GM12878 (cell line): ENCODE results near the gene BLOC1S5. TPM values are rescaled to one million over a fixed set of nuclear protein-coding genes. Genes with fewer than 3 reads are reported as not detected.

Source experiments
- CBFB ChIP-seq: IDR thresholded peaks from 2 replicates; pipeline ENCODE4 v1.6.1; 2016; ENCODE audit warnings: antibody characterized with exemption, low read depth
- ESRRA ChIP-seq: IDR thresholded peaks from 2 replicates; pipeline ENCODE4 v1.6.1; 2012; ENCODE audit warnings: mild to moderate bottlenecking, low read length, improper control_type of control experiment
- GATAD2B ChIP-seq: fragments of 450-650 bp; conservative IDR thresholded peaks from 2 replicates; pipeline ENCODE4 v1.6.1; 2017; ENCODE audit warnings: low read depth, mild to moderate bottlenecking, moderate library complexity
- HDAC6 ChIP-seq: fragments of 200-600 bp; sonication (generic); IDR thresholded peaks from one replicate; pipeline ENCODE4 v1.8.0; 2017; ENCODE audit warnings: antibody characterized with exemption; ENCODE audit not compliant: unreplicated experiment
- MEF2B ChIP-seq: fragments of 450-650 bp; IDR thresholded peaks from 2 replicates; pipeline ENCODE4 v1.6.1; 2018; ENCODE audit warnings: mild to moderate bottlenecking, moderate library complexity; ENCODE audit not compliant: partially characterized antibody, poor library complexity, severe bottlenecking
- MTA3 ChIP-seq: IDR thresholded peaks from 2 replicates; pipeline ENCODE4 v1.6.1; 2012; ENCODE audit warnings: low read length, inconsistent platforms, borderline replicate concordance
- NR2C2 ChIP-seq: IDR thresholded peaks from 2 replicates; pipeline ENCODE4 v1.6.1; 2011; ENCODE audit warnings: borderline replicate concordance, low read depth; ENCODE audit not compliant: control insufficient read depth, insufficient read length
- PAX8 ChIP-seq: fragments of 450-650 bp; IDR thresholded peaks from 2 replicates; pipeline ENCODE4 v1.6.1; 2017; ENCODE audit warnings: mild to moderate bottlenecking, moderate library complexity
- RBBP5 ChIP-seq: fragments of 200-600 bp; sonication (generic); conservative IDR thresholded peaks from 2 replicates; pipeline ENCODE4 v1.6.1; 2016
- SMAD1 ChIP-seq: fragments of 450-650 bp; IDR thresholded peaks from 2 replicates; pipeline ENCODE4 v1.6.1; 2018; ENCODE audit warnings: mild to moderate bottlenecking, low read depth; ENCODE audit not compliant: partially characterized antibody
- SREBF2 ChIP-seq: IDR thresholded peaks from 2 replicates; pipeline ENCODE4 v1.6.1; 2012; ENCODE audit warnings: mild to moderate bottlenecking, low read length
- SRF ChIP-seq, 2 experiments: IDR thresholded peaks; 2 replicates each; pipeline ENCODE4 v1.6.1; 2011; ENCODE audit warnings: low read depth in 2 of 2, low read length in 2 of 2, mild to moderate bottlenecking in 1 of 2, moderate library complexity in 1 of 2
- STAT3 ChIP-seq: IDR thresholded peaks from 2 replicates; pipeline ENCODE4 v1.6.1; 2011; ENCODE audit warnings: low read depth, low read length, improper control_type of control experiment
- TARDBP ChIP-seq: IDR thresholded peaks from 2 replicates; pipeline ENCODE4 v1.6.1; 2016; ENCODE audit warnings: borderline replicate concordance
- TCF3 ChIP-seq: IDR thresholded peaks from 2 replicates; pipeline ENCODE4 v1.6.1; 2012; ENCODE audit warnings: low read depth, mild to moderate bottlenecking, low read length, borderline replicate concordance; ENCODE audit not compliant: insufficient read depth
- ZBED1 ChIP-seq: IDR thresholded peaks from 2 replicates; pipeline ENCODE4 v1.6.1; 2016; ENCODE audit warnings: borderline replicate concordance
- ZNF274 ChIP-seq: IDR thresholded peaks from one replicate; pipeline ENCODE4 v1.8.0; 2011; ENCODE audit not compliant: insufficient read length, insufficient read depth
- polyA plus RNA-seq, 11 experiments: library from polyadenylated mRNA; depleted of rRNA in 4 of 11; unstranded in 6 of 11; stranded (reverse) in 5 of 11; fragments of >200 nt; fragmentation: Nextera tagmentation in 4 of 11; fragmentation: Illumina TruSeq in 1 of 11; extraction: Ambion mirVana in 4 of 11; extraction: Trizol in 1 of 11; gene quantifications; 1 replicate in 1 of 11; 2 replicates in 10 of 11; pipeline versions ENCODE4 v1.2.1 to v1.2.3, GENCODE V29; 2011 to 2016; ENCODE audit warnings: inconsistent platforms in 2 of 11, missing spikeins in 2 of 11, low read depth in 1 of 11
- total RNA-seq, 4 experiments: library from RNA; depleted of rRNA in 3 of 4; stranded (reverse); fragments of >200 nt in 3 of 4; fragmentation: Illumina TruSeq in 1 of 4; extraction: Trizol in 1 of 4; gene quantifications; 2 replicates each; pipeline versions ENCODE4 v1.2.1 to v1.2.3, GENCODE V29; 2013 to 2021
- TF ChIP-seq, protein P1 (sequence below): fragments of 450-650 bp; IDR thresholded peaks from 2 replicates; pipeline ENCODE4 v1.6.1; 2017; ENCODE audit warnings: mild to moderate bottlenecking
- TF ChIP-seq, protein P2 (sequence below): IDR thresholded peaks from 2 replicates; pipeline ENCODE4 v1.6.1; 2011; ENCODE audit warnings: low read depth, mild to moderate bottlenecking, low read length, moderate library complexity, borderline replicate concordance; ENCODE audit errors: extremely low read depth
- TF ChIP-seq, protein P3 (sequence below): fragments of 450-650 bp; IDR thresholded peaks from 2 replicates; pipeline ENCODE4 v1.6.1; 2014; ENCODE audit warnings: mild to moderate bottlenecking
- TF ChIP-seq, protein P4 (sequence below): fragments of 450-650 bp; IDR thresholded peaks from 2 replicates; pipeline ENCODE4 v1.6.1; 2016; ENCODE audit warnings: mild to moderate bottlenecking
- TF ChIP-seq, protein P5 (sequence below): IDR thresholded peaks from 2 replicates; pipeline ENCODE4 v1.6.1; 2011; ENCODE audit warnings: borderline replicate concordance, low read depth, mild to moderate bottlenecking, moderate library complexity, low read length; ENCODE audit not compliant: insufficient read depth, poor library complexity, severe bottlenecking
- TF ChIP-seq, protein P6 (sequence below): IDR thresholded peaks from 2 replicates; pipeline ENCODE4 v1.6.1; 2012; ENCODE audit warnings: low read depth, low read length, improper control_type of control experiment

BLOC1S5 gene
- total and polyA plus RNA-seq, 10 of the 15 experiments (the other 5 are each of a cell fraction or from before 2014, with no cell fraction given): 4.3 to 22.2 (median 16.1) TPM

DNA sequence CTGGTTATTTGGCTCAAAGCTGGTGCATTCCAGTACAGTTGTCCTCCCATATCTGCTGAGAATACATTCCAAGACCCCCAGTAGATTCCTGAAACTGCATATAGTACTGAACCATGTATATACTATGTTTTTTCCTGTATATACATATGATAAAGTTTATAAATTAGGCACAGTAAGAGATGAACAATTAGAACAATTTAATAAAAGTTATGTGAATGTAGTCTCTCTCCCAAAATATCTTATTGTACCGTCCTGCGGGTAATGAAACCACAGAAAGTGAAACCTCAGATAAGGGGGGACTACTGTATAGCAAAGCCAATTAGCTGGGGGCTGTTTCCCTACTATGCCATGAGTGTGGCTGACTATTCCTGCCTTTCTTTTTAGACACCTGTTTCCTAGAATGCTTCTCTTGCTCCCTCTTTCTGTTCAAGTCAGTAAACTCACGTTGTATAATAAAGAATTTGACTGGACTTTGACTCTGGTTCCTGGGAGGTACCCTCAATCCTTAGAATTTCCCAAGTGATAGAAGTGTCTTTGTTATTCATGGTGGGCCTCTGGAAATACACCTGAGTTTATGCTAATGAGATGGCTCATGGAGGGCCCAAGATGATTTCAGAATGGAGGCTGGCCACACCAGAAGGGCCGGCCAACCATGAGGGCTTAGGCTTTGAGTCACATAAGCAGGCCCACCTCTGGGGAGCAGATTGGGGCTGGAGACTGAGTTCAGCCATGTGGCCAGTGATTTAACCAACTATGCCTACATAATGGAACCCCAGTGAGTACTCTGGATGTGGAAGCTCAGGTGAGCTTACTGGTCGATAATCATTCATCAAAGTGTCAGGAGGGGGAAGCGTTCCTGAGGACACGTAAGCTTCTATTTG lies 689 bp upstream of the BLOC1S5 start (continued):
- TF ChIP-seq ESRRA (no peak), GATAD2B (no peak), SMAD1 (no peak), CBFB (no peak), ZBED1 (0 out of 2 replicates have a peak, but pooled peaks have one; percentile 16), SREBF2 (no peak), RBBP5 (no peak), PAX8 (no peak; the same call in 1 of the 2 replicates), ZNF274 (no peak), SRF (IDR thresholded peaks at IDR 0.05; ENCODE audit: low read depth in 2 of 2, low read length in 2 of 2) (no peak), NR2C2 (no peak), TCF3 (no peak), MTA3 (no peak; the same call in 1 of the 2 replicates), TARDBP (no peak), STAT3 (no peak), MEF2B (no peak), HDAC6 (no peak)
- TF ChIP-seq, protein P1, sequence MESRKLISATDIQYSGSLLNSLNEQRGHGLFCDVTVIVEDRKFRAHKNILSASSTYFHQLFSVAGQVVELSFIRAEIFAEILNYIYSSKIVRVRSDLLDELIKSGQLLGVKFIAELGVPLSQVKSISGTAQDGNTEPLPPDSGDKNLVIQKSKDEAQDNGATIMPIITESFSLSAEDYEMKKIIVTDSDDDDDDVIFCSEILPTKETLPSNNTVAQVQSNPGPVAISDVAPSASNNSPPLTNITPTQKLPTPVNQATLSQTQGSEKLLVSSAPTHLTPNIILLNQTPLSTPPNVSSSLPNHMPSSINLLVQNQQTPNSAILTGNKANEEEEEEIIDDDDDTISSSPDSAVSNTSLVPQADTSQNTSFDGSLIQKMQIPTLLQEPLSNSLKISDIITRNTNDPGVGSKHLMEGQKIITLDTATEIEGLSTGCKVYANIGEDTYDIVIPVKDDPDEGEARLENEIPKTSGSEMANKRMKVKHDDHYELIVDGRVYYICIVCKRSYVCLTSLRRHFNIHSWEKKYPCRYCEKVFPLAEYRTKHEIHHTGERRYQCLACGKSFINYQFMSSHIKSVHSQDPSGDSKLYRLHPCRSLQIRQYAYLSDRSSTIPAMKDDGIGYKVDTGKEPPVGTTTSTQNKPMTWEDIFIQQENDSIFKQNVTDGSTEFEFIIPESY: no peak
- TF ChIP-seq, protein P2, sequence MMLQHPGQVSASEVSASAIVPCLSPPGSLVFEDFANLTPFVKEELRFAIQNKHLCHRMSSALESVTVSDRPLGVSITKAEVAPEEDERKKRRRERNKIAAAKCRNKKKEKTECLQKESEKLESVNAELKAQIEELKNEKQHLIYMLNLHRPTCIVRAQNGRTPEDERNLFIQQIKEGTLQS: no peak
- TF ChIP-seq, protein P3, sequence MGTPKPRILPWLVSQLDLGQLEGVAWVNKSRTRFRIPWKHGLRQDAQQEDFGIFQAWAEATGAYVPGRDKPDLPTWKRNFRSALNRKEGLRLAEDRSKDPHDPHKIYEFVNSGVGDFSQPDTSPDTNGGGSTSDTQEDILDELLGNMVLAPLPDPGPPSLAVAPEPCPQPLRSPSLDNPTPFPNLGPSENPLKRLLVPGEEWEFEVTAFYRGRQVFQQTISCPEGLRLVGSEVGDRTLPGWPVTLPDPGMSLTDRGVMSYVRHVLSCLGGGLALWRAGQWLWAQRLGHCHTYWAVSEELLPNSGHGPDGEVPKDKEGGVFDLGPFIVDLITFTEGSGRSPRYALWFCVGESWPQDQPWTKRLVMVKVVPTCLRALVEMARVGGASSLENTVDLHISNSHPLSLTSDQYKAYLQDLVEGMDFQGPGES: no peak
- TF ChIP-seq, protein P4, sequence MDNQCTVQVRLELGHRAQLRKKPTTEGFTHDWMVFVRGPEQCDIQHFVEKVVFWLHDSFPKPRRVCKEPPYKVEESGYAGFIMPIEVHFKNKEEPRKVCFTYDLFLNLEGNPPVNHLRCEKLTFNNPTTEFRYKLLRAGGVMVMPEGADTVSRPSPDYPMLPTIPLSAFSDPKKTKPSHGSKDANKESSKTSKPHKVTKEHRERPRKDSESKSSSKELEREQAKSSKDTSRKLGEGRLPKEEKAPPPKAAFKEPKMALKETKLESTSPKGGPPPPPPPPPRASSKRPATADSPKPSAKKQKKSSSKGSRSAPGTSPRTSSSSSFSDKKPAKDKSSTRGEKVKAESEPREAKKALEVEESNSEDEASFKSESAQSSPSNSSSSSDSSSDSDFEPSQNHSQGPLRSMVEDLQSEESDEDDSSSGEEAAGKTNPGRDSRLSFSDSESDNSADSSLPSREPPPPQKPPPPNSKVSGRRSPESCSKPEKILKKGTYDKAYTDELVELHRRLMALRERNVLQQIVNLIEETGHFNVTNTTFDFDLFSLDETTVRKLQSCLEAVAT: 0 out of 2 replicates have a peak, but pooled peaks have one; percentile 6
- TF ChIP-seq, protein P5, sequence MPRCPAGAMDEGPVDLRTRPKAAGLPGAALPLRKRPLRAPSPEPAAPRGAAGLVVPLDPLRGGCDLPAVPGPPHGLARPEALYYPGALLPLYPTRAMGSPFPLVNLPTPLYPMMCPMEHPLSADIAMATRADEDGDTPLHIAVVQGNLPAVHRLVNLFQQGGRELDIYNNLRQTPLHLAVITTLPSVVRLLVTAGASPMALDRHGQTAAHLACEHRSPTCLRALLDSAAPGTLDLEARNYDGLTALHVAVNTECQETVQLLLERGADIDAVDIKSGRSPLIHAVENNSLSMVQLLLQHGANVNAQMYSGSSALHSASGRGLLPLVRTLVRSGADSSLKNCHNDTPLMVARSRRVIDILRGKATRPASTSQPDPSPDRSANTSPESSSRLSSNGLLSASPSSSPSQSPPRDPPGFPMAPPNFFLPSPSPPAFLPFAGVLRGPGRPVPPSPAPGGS: no peak
- TF ChIP-seq, protein P6, sequence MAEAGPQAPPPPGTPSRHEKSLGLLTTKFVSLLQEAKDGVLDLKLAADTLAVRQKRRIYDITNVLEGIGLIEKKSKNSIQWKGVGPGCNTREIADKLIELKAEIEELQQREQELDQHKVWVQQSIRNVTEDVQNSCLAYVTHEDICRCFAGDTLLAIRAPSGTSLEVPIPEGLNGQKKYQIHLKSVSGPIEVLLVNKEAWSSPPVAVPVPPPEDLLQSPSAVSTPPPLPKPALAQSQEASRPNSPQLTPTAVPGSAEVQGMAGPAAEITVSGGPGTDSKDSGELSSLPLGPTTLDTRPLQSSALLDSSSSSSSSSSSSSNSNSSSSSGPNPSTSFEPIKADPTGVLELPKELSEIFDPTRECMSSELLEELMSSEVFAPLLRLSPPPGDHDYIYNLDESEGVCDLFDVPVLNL: no peak
